AG08395 (cell line): Measurements from ENCODE around the gene ZC3H7A.

Source experiments
- DNase-seq: peaks from one replicate; pipeline ENCODE4 v3.0.0; 2012; ENCODE audit warnings: mixed read lengths, low spot score

ZC3H7A gene

GRCh38 chr16:11705311-11706025 lies 91.6 kb downstream of the ZC3H7A start:
- DNase-seq: no peak
